ENCODE measurements around the gene TRAF7.

The TRAF7 gene

DNA sequence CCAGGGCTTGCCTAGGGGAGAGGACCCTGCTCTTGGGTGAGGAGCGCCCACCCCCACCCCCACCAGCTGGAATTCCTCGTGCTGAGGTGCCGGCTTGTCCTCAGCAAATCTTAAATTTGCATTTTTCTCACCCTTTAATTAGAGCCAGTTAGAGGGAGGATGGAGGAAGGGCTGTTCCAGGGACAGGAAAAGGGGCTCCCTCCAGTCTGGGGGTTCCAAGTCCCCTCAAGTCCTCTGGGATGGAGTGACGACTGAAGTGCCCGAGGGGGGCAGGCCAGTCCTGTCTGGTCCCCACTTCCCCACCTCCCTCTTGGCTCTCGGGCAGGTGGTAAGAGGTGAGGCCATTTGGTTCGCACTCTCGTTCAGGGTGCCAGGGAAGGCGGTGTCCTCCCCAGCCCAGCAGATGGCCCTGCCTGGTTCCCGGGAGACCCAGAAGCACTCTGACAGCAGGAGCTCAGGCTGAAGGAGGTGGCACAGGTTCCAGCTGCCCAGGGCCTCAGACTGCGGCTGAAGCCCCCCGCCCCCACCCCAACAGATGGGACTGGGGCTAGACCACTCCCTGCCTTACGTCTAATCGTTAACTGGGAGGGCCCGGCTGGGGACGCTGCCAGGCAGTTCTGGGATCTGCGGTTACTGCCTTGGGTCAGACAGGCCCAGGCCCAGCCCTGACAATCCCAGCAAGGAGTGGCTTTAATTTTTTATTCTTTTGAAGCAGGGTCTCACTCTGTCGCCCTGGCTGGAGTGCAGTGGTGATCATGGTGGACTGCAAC is 5.0 kb upstream of the TRAF7 start:
- TF ChIP-seq, protein P1, sequence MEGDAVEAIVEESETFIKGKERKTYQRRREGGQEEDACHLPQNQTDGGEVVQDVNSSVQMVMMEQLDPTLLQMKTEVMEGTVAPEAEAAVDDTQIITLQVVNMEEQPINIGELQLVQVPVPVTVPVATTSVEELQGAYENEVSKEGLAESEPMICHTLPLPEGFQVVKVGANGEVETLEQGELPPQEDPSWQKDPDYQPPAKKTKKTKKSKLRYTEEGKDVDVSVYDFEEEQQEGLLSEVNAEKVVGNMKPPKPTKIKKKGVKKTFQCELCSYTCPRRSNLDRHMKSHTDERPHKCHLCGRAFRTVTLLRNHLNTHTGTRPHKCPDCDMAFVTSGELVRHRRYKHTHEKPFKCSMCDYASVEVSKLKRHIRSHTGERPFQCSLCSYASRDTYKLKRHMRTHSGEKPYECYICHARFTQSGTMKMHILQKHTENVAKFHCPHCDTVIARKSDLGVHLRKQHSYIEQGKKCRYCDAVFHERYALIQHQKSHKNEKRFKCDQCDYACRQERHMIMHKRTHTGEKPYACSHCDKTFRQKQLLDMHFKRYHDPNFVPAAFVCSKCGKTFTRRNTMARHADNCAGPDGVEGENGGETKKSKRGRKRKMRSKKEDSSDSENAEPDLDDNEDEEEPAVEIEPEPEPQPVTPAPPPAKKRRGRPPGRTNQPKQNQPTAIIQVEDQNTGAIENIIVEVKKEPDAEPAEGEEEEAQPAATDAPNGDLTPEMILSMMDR (IDR thresholded peaks at IDR 0.05) = no peak

DNA sequence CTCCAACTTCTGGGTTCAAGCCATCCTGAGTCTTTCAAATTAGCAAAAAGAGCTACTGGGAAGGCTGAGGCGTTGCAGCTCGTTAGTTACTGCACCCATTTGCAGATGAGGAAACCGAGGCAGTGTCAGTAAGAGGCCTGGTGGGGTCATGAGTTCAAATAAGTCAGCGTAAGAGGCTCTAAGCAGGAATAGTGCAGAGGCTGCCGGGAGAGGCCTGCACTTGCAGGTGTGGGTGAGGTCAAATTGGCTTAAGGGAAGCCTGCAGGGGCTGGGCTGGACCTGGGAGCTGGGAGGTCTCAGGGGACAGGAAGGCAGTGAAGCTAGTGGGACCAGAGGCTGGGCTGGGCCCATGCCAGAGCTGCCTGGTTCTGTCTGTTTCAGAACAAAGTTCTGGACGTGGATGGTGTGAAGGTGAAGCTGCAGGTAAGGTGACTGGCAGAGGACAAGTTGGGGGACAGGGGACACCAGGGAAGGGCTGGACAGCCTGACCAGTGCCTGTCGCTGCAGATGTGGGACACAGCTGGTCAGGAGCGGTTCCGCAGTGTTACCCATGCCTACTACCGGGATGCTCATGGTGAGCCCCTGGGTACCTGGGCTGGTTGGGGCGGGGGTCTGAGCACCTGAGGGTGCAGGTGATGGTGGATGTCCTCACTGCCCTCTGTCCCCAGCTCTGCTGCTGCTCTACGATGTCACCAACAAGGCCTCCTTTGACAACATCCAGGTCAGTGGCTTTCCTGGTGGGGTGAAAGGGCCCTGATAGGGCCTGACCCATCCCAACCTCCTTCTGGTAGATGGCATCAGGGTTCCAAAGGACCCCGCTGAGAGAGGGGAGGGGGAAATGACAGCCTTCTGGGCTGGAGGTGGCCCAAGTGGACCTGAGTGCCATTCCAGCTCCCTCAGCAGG is 4.1 kb upstream of the TRAF7 start:
- TF ChIP-seq, protein P1 (IDR thresholded peaks at IDR 0.05) = no peak

DNA sequence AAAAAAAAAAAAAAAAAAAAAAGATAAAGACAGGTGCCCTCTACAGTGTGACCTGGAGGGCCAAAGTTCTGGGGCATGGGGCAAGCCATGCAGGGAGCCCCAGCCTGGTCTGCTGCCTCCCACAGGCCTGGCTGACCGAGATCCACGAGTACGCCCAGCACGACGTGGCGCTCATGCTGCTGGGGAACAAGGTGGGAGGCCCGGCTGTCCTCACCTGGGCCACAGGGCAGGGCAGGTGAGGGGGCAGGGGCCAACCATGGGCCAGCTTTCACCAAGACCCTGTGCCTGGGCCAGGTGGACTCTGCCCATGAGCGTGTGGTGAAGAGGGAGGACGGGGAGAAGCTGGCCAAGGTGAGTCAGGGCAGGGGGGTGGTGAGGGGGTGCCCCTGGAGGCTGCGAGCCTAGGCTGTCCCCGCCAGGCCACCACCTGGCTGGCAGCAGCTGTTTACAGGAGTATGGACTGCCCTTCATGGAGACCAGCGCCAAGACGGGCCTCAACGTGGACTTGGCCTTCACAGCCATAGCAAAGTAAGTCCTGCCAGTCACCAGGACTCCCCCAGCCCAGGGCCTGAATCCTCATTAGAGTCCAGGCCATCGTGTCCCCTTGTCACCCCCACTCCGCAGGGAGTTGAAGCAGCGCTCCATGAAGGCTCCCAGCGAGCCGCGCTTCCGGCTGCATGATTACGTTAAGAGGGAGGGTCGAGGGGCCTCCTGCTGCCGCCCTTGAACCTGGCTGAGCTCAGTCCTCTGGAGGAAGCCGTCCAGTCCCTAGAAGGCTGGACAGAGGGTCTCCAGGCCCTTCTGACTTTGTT is 2.7 kb upstream of the TRAF7 start:
- TF ChIP-seq, protein P1 (IDR thresholded peaks at IDR 0.05) = peak; percentile 22; the same call in 1 of the 2 replicates

DNA sequence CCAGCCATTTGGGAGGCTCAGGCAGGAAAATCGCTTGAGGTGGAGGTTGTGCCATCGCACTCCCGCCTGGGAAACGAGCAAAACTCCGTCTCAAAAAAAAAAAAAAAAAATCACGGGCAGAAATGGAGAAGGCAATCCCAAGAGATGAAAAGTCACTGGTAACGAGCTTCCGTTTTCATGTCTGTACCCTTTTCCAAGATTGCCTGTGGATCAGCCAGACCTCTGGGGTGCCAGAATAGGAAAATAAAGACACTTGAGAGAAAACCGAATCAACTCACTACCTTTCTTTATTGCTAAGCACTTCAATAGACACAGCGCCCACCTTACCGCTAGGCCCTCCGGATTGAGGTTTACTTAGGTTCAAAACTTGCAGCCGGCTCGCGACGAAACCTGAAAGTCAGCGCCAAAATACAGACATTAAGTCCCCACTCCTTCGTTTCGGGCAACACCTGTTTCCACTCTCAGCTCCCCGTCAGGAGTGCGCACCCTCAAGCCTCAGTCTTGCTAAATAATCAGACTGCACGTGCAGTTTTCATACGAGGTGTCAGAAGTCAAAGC is 970 bp upstream of the TRAF7 start:
- TF ChIP-seq, protein P1 (IDR thresholded peaks at IDR 0.05) = no peak

DNA sequence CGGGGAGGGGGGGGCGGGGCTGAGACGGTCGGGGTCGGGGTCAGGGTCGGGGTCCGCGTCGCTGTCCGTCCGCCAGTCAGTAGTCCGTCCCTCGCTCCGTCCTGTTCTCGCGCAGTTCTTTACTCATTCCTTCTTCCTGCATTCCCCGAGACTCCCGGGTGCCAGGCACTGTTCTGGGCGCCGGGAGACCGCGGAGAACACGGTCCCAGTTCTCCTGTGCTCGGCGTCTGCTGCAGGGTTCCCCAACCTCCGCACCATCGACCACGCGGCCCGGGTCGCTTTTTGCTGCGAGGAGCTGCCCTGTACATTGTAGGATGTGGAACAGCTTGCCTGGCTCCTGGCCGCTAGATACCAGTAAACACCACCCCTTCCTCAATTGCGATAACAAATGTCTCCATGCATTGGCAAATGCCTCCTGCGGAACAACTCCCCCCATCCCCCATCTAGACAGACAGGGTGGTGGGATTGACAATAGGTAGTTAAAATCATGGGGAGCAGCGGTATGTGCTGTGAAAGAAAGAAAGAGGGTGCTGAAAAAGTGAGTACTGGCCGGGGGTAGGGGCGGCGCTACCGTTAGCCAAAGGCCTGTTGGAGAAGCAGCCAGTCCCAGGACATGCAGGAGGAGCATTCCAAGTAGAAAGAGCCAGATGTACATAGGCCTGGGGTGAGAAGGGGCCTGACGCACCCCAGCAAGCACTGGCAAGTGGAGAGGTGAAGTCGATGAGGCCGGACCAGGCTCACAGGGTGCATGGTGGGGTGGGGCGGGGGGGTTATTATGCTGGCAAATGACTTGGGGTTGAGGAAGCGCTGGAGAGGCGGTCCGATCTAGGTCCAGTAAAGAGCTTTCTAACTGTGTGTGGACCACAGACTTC is 631 bp downstream of the TRAF7 start:
- TF ChIP-seq, protein P1 (IDR thresholded peaks at IDR 0.05) = no peak

DNA sequence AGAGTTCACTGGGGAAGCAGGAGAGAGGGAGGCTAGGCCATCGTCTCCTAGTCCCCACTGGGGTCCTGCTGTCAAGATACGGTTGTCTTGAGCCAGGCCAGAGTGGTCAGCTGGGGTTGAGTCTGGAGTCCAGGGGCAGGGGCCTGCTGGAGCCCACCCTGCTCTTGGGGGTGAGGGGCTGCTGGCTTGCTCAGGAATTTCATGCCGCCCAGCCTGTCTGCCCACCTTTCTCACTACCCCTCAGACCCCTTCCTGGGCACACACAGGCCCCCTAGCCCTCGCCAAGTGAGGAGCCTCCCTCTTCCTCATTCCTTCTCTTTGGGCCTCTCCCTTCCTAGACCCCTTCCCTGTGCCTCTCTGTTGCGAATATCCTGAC is 1.3 kb downstream of the TRAF7 start:
- TF ChIP-seq, protein P1 (IDR thresholded peaks at IDR 0.05) = no peak
